Stimulated activated naive B cell treated with anti-CD40 and anti-IgM and Interleukin-4, amounts not matched to agents 10 μg/mL and 1 μg/mL and 100 μg/mL, for 72 hours (primary cell): ENCODE results near the gene CISD3.
A peak's percentile ranks its signal among the peaks of the same experiment; 100 is the strongest.

Experiments
- ATAC-seq, 2 donors: fragments of 150-1000 bp; cut with Tn5 transposase; replicated peaks; 2 replicates each; pipeline ENCODE4 v1.10.0; 2021; ENCODE audit warnings: moderate library complexity in 1 of 2
- DNase-seq: peaks from one replicate; pipeline ENCODE4 v3.0.0; 2021
- H3K27ac Mint-ChIP-seq: one replicate; pipeline ENCODE4 v1.8.0; 2022; ENCODE audit warnings: mild to moderate bottlenecking, mixed read lengths
- H3K27me3 Mint-ChIP-seq, 2 donors: one replicate each; pipeline ENCODE4 v1.8.0; 2022; ENCODE audit warnings: mixed read lengths in 2 of 2
- H3K36me3 Mint-ChIP-seq, 2 donors: one replicate each; pipeline ENCODE4 v1.8.0; 2022; ENCODE audit warnings: mixed read lengths in 2 of 2, mild to moderate bottlenecking in 1 of 2
- H3K4me1 Mint-ChIP-seq, 2 donors: one replicate each; pipeline ENCODE4 v1.8.0; 2022; ENCODE audit warnings: mixed read lengths in 2 of 2, mild to moderate bottlenecking in 1 of 2
- H3K4me3 Mint-ChIP-seq, 2 donors: one replicate each; pipeline ENCODE4 v1.8.0; 2022; ENCODE audit warnings: mild to moderate bottlenecking in 2 of 2, mixed read lengths in 2 of 2, moderate library complexity in 1 of 2
- H3K9me3 Mint-ChIP-seq, 2 donors: one replicate each; pipeline ENCODE4 v1.8.0; 2022; ENCODE audit warnings: mixed read lengths in 2 of 2, mild to moderate bottlenecking in 1 of 2

The CISD3 gene, protein sequence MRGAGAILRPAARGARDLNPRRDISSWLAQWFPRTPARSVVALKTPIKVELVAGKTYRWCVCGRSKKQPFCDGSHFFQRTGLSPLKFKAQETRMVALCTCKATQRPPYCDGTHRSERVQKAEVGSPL

DNA sequence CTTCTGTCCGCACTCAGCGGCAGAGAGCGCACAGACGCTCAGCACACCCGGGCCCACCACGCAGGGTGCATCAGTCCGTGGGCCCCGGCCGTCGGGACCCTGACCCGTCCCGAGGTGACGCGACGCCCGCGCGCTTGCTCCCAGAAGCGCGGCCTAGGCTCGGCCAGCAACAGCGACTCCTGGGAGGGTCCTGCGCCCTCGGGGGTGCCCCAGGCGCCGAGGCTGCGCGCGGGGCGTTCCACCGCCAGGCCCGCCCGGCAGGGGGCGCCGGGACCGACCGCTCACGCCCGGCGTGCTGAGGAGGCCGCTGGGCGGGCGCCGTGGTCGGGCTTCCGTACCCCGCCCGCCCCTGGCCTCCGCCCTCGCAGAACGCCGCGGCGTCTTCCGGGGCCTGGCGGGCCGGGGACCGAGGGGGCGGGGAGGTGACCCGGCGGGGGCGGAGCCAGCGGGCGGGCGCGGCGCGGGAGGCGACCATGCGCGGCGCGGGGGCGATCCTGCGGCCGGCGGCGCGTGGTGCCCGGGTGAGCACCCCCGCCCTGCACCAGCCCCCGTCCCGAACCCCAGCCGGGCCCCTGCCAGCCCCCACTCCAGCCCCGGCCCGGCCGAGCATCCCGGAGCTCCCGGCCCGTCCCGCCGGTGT lies at the start of gene CISD3:
Gene CISD3 (plus strand): TSS at position 456 of the 640 bp plus-strand sequence. CDS start 18 bp downstream, at position 474.
- Mint-ChIP-seq H3K27ac (peak within 1 kb of the TSS; percentile 95), H3K4me1 (peaks cover 54 to 77% of the 10 kb centered on the region in 2 donors), H3K27me3 (no peaks in the 10 kb centered on the region), H3K4me3 (peak within 1 kb of the TSS; percentile 84 to 90), H3K36me3 (peaks cover 21 to 25% of the 10 kb centered on the region in 2 donors), H3K9me3 (peaks cover 2 to 7% of the 10 kb centered on the region in 2 donors)
- peak; percentile 80 for DNase-seq
- ATAC-seq: peak; percentile 89 to 92

DNA sequence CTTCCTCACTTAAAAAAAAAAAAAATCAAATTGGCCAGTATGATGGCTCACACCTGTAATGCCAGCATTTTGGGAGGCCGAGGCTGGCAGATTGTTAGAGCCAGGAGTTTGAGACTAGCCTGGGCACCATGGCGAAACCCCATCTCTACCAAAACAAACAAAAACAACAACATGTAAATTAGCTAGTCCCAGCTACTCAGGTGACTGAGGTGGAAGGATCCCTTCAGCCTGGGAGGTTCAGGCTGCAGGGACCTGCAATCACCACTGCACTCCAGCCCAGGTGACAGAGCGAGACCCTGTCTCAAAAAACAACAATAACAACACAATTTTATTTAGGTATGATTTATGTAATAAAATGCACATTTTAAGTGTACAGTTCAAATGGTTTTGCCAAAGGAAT lies 49.0 kb upstream of the CISD3 start:
- H3K4me1 Mint-ChIP-seq: peaks cover 15 to 20% of the 10 kb centered on the region in 2 donors

DNA sequence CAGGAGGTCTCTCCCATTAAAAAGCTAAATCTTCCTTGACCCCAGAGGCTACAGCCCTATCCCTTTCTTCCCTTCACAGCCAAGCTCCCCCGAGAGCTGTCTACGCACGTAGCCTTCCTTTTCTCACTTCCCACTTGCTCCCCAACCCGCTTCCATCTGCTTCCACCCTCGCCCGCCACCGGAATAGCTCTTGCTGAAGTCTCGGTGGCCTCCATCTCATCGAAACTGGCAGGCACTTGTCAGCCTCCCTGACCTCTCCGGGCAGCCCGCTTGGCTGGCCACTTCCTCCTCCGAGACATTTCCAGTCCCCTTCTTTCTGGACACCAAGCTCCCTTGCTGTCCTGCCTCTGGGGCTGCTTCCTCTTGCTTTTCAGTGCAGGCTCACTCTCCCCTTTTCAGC lies 44.6 kb upstream of the CISD3 start:
- ATAC-seq: no peak
- no peak for DNase-seq
- Mint-ChIP-seq H3K9me3 (no peaks in the 10 kb centered on the region), H3K4me3 (no peak overlapping the region), H3K27ac (no peak overlapping the region), H3K27me3 (peaks cover 12 to 15% of the 10 kb centered on the region in 2 donors), H3K4me1 (peaks cover 0 to 4% of the 10 kb centered on the region in 2 donors), H3K36me3 (no peaks in the 10 kb centered on the region)

More for the DNA sequence above, 49.0 kb upstream of the CISD3 start:
- no peak for DNase-seq
- no peak for ATAC-seq
- Mint-ChIP-seq H3K36me3 (no peaks in the 10 kb centered on the region), H3K27ac (no peak overlapping the region), H3K27me3 (peaks cover 9 to 10% of the 10 kb centered on the region in 2 donors), H3K4me3 (no peak overlapping the region), H3K9me3 (no peaks in the 10 kb centered on the region)

DNA sequence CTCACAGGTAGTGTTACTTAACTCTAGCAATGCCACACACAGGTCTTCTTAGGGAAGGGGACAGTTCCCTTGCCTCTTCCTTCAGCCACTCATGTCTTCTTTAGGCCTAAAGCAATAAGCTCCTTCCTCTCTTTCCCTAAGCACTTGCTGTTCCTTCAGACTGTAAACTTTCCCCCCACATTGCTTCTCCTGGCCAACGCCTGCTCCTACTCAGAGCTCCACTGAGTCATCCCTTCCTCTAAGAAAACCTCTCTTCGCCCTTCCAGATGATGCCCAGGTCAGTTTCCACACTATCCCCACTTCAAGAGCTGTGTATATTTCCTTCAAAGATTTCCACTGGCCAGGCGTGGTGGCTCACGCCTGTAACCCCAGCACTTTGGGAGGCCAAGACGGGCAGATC lies 42.9 kb upstream of the CISD3 start:
- H3K27ac Mint-ChIP-seq: no peak overlapping the region
- peaks cover 0 to 6% of the 10 kb centered on the region in 2 donors for H3K4me1 Mint-ChIP-seq
- no peaks in the 10 kb centered on the region for H3K36me3 Mint-ChIP-seq
- ATAC-seq (no peak), DNase-seq (no peak)
- H3K4me3 Mint-ChIP-seq: no peak overlapping the region
- H3K27me3 Mint-ChIP-seq: peaks cover 12 to 23% of the 10 kb centered on the region in 2 donors
- H3K9me3 Mint-ChIP-seq: no peaks in the 10 kb centered on the region

DNA sequence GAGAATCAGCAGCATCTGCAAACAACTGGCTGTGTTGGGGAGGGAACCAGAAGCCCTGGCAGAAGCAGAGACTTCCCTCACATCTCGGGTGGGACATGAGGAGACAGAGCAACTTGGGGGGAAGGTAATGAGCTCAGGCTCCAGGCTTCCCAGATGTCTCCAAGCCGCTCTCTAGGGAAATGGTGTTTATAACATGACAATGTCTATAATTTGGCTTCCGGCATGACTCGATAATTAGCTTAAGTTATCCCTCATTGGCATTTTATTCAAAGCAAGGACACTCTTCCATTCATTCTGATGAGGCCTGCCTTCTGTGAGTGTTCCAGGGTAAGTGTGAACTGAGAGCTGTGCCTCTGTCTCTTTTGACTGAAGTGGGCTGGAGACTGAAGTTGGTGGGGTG lies 39.8 kb upstream of the CISD3 start:
- H3K27me3 Mint-ChIP-seq: peaks cover 21 to 23% of the 10 kb centered on the region in 2 donors
- H3K36me3 Mint-ChIP-seq: no peaks in the 10 kb centered on the region
- H3K9me3 Mint-ChIP-seq: no peaks in the 10 kb centered on the region
- no peak overlapping the region for H3K4me3 Mint-ChIP-seq
- H3K4me1 Mint-ChIP-seq: peaks cover 0 to 4% of the 10 kb centered on the region in 2 donors
- H3K27ac Mint-ChIP-seq: no peak overlapping the region
- ATAC-seq: no peak
- DNase-seq: no peak

DNA sequence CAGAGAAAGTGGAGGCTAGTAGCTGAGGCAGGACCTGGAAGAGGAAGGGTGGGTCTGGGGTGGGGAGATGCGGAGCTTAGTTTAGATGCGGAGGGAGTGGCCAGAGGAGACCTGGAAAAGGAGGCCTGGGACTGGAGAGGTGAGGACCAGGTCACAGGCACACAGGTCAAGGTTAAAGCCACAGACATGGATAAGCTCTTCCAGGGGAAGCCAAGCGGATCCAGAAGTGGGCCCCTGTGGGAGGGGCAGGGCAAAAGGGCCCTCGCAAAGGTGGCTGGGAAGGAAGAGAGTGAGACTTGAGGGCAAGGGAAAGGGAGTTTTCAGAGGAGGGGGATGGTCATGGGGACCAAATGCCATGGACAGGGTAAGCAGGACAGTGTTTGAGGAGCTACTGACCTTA lies 39.0 kb upstream of the CISD3 start:
- H3K36me3 Mint-ChIP-seq: no peaks in the 10 kb centered on the region
- H3K4me3 Mint-ChIP-seq: no peak overlapping the region
- ATAC-seq (no peak), DNase-seq (no peak)
- peaks cover 5 to 7% of the 10 kb centered on the region in 2 donors for H3K4me1 Mint-ChIP-seq
- no peak overlapping the region for H3K27ac Mint-ChIP-seq
- H3K9me3 Mint-ChIP-seq: no peaks in the 10 kb centered on the region
- H3K27me3 Mint-ChIP-seq: peaks cover 14 to 16% of the 10 kb centered on the region in 2 donors

DNA sequence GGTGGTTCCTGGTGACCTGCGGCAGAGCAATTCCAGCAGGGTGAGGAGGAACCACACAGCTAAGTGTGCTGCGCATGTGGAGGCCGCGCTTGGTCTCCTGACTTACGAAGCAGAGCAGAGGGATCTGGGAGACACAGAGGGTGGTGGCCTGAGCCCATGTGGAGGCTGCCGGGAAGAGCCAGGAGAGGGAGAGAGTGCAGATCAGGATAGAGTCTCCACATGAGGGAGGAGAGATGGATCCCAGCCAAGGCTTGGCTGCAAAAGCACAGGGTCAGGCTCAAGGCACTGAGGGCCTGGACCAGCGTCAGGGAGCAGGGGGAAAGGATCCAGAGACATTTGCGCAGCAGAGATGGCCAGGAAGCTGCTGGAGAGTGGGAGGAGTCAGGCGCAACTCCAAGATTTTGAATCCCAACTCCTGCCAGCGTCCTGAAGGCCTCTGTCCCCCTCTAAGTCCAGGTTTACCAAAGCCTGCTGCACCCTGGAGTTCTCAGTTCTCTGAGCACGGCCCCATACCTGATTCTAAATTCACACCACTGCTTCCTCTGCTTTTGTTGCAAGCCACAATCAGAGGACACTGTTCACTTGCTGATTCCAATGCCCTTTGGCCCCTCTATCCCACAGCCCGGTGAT lies 36.3 kb upstream of the CISD3 start:
- H3K4me3 Mint-ChIP-seq: no peak overlapping the region
- no peaks in the 10 kb centered on the region for H3K36me3 Mint-ChIP-seq
- H3K27ac Mint-ChIP-seq: no peak overlapping the region
- ATAC-seq: no peak
- DNase-seq: no peak
- peaks cover 20 to 27% of the 10 kb centered on the region in 2 donors for H3K4me1 Mint-ChIP-seq
- H3K27me3 Mint-ChIP-seq: peaks cover 8 to 14% of the 10 kb centered on the region in 2 donors
- H3K9me3 Mint-ChIP-seq: no peaks in the 10 kb centered on the region

DNA sequence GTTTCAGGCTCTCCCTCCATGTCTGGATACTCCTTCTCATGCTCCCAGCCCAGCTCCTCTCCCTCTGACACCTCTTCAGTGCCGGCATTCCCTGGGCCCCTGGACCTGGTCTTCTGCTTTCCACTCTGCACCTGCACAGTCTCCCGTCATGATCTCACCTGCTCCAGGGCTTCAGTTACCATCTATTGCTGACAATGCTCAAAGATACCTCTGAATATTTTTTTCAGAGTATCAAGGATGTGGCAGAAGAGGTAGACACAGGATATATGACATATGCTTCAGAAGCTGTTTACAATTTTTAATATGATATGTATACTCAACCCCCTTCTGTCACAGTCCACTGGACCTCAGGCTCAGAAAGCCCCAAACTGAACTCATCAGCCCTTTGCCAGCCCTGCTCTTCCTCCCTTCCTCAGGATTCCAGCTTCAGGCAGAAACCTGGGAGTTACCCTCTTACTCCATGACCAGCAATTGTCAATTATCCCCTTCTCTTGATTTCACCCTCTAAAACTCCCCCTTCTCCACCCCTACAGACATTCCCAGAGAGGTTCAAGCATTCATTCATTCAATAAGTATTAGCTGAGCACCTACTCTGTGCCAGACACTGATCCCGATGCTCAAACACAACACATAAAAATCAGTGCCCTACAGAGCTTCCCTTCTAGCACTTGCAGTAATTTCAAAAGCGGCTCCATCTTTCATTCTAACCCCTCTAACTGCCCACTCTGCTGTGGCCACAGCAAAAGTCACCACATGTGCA lies 32.9 kb upstream of the CISD3 start:
- peaks cover 39 to 54% of the 10 kb centered on the region in 2 donors for H3K4me1 Mint-ChIP-seq
- no peak overlapping the region for H3K4me3 Mint-ChIP-seq

DNA sequence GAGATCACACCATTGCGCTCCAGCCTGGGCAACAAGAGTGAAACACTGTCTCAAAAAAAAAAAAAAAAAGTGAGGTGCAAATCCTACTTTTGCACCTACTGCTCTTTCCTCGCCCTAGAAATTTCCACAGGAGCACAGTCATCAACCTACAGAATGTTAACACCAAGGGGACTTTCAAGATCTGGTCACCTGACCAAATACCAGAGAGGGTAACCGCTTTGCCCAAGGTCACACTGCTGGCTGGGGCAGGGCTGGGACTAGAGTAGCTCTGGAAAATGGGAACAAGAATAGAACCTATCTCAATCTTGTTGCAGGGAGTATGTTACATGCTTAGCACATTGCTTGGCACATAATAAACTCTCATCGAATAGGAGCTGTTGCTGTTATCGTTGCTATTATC lies 31.4 kb upstream of the CISD3 start:
- H3K9me3 Mint-ChIP-seq: peaks cover 5 to 6% of the 10 kb centered on the region in 2 donors
- H3K4me1 Mint-ChIP-seq: peaks cover 40 to 58% of the 10 kb centered on the region in 2 donors
- no peak overlapping the region for H3K4me3 Mint-ChIP-seq
- H3K36me3 Mint-ChIP-seq: peaks cover 0 to 5% of the 10 kb centered on the region in 2 donors
- ATAC-seq (no peak), DNase-seq (no peak)
- no peak overlapping the region for H3K27ac Mint-ChIP-seq
- peaks cover 0 to 5% of the 10 kb centered on the region in 2 donors for H3K27me3 Mint-ChIP-seq

More for the DNA sequence above, 32.9 kb upstream of the CISD3 start:
- Mint-ChIP-seq H3K9me3 (peaks cover 5 to 6% of the 10 kb centered on the region in 2 donors), H3K36me3 (peaks cover 0 to 5% of the 10 kb centered on the region in 2 donors), H3K27ac (peak overlapping the region; percentile 60), H3K27me3 (peaks cover 0 to 14% of the 10 kb centered on the region in 2 donors)
- no peak for DNase-seq
- ATAC-seq: no peak

DNA sequence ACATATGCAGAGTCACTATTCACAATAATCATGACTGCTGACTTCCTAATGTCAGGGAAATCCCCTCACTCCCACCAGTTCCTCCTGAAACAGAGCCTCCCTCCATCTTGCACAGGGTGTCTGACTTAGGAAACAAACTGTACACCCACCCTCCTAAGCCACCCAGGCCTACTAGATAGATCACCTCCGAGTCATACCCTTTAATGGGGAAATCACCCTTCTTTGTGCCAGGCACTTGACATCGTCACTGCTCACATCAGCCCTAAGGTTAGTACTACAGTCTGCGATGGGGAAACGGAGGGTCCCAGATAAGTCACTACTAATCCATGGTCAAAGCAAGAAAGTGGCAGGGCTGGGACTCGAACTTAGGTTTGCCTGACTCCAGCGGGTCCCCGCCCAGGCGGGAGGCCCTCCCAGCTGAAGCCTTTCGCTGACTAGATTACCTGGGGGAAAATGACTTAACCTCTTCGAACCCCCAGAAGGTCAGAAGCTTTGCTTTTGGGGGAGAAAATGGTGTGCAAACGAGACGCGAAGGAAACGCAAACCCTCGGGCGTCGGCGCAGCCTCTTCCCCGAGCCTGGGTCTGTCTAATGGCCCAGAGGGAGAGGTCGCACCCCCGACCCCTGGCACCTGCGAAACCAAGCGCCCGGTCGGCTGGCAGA lies 28.5 kb upstream of the CISD3 start:
- Mint-ChIP-seq H3K4me3 (peak overlapping the region; percentile 75 to 95), H3K4me1 (peaks cover 47 to 66% of the 10 kb centered on the region in 2 donors), H3K9me3 (peaks cover 5 to 6% of the 10 kb centered on the region in 2 donors), H3K36me3 (peaks cover 9 to 12% of the 10 kb centered on the region in 2 donors), H3K27ac (peak overlapping the region; percentile 99), H3K27me3 (no peaks in the 10 kb centered on the region)
- peak; percentile 74 to 76 for ATAC-seq
- DNase-seq: peak; percentile 91

DNA sequence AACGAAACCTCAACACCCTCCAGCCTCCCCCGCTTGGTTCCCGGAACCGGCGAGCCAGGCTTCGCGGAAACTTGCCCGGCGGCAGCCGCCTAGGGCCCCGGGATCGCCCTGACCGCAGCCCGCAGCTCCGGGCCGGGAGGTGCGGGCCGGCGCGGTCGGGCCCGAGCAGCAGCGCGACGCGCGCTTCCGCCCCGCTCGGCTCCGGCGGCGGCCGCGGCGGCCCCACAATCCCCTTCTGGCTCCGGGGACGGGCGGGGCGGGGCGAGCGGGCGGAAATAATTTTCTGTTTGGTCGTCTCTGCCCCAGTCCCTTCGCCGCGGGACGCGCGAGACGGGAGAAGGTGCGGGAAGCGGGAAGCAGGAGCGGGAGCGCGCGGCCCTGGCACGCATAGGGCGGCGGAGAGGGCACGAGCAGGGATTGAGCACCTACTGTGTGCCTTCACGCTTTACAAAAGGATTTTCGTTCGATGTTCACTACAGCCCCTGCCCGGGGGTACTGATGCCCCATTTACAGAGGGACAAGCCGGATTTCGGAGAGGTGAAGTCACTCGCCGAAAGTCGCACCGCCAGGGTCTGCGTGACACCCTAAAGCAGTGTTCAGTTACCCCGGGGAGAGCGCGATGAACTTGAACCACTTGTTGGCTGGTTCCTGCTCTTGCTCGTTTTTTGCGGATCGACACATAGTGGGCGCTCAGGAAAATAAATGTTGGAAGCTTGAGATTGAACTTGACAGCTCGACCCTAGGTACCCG lies 27.8 kb upstream of the CISD3 start:
- peaks cover 9 to 16% of the 10 kb centered on the region in 2 donors for H3K36me3 Mint-ChIP-seq
- peak; percentile 19 to 21 for ATAC-seq
- peaks cover 44 to 66% of the 10 kb centered on the region in 2 donors for H3K4me1 Mint-ChIP-seq
- peak; percentile 72 for DNase-seq
- H3K27ac Mint-ChIP-seq: peak overlapping the region; percentile 100
- H3K9me3 Mint-ChIP-seq: peaks cover 5 to 6% of the 10 kb centered on the region in 2 donors
- H3K27me3 Mint-ChIP-seq: no peaks in the 10 kb centered on the region
- H3K4me3 Mint-ChIP-seq: peak overlapping the region; percentile 95 to 99

DNA sequence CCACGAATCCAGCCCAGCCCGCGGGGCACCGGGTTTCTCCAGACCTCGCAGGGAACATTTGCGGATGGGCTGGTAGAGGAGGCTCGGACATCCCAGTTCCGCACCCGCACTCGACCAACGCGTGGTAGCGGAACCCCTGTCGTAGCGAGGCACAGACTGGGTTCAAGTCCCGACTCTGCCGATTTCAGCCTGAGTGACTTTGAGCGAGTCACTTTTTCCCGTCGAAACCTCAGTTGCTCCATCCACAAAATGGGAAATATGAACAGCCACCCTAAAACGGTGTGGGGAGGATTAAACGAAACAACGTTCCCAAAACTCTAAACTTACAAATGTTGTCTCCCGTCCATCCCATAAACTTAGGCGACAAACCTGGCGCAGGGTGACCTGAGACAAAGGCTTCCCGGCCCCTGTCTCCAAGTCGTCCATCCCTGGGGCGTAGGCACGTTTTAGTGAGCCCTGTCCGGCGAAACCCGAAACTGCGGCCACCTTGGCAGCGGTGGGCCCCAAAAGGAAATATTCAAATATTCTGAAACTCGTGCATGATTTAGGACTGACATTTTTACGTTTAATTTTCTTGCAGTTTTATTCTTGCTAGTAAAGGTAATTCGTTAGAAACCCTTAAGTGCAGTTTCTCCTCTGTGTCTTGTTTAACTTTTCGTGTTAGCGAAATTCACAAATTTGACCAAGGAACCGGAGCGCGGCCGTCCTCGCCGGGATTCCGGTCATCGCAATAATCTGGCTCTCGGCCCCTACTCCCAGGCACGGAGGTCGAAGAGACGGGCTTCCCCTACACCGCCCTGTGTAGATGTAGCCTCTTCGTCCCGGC lies 27.0 kb upstream of the CISD3 start:
- peaks cover 11 to 20% of the 10 kb centered on the region in 2 donors for H3K36me3 Mint-ChIP-seq
- H3K27me3 Mint-ChIP-seq: no peaks in the 10 kb centered on the region
- DNase-seq (no peak), ATAC-seq (no peak)
- H3K4me3 Mint-ChIP-seq: peak overlapping the region; percentile 95 to 99
- H3K9me3 Mint-ChIP-seq: peaks cover 5 to 6% of the 10 kb centered on the region in 2 donors
- H3K4me1 Mint-ChIP-seq: peaks cover 46 to 67% of the 10 kb centered on the region in 2 donors
- H3K27ac Mint-ChIP-seq: peak overlapping the region; percentile 100
